ENCODE results near the gene TXK.

DNA sequence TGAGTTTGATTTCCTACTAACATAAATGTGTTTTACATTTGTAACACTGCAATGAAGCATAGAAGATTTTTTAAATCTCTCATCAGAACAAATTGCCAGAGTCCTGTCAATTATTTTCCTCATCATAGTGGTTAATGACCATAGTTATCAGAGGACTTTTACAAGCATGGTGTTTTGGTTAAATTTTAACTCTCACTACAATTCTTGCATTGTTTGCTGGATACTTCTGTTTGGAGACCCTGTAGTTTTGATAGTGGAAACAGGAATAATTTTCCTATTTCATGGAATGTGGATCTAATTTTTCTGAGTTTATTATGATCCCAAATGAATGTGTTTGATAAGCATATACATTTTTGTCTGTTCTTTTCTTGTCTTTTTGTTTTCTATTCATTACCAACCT lies 100.6 kb downstream of the TXK start:
- TF ChIP-seq, protein P1, sequence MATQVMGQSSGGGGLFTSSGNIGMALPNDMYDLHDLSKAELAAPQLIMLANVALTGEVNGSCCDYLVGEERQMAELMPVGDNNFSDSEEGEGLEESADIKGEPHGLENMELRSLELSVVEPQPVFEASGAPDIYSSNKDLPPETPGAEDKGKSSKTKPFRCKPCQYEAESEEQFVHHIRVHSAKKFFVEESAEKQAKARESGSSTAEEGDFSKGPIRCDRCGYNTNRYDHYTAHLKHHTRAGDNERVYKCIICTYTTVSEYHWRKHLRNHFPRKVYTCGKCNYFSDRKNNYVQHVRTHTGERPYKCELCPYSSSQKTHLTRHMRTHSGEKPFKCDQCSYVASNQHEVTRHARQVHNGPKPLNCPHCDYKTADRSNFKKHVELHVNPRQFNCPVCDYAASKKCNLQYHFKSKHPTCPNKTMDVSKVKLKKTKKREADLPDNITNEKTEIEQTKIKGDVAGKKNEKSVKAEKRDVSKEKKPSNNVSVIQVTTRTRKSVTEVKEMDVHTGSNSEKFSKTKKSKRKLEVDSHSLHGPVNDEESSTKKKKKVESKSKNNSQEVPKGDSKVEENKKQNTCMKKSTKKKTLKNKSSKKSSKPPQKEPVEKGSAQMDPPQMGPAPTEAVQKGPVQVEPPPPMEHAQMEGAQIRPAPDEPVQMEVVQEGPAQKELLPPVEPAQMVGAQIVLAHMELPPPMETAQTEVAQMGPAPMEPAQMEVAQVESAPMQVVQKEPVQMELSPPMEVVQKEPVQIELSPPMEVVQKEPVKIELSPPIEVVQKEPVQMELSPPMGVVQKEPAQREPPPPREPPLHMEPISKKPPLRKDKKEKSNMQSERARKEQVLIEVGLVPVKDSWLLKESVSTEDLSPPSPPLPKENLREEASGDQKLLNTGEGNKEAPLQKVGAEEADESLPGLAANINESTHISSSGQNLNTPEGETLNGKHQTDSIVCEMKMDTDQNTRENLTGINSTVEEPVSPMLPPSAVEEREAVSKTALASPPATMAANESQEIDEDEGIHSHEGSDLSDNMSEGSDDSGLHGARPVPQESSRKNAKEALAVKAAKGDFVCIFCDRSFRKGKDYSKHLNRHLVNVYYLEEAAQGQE (IDR thresholded peaks at IDR 0.05; ENCODE audit: insufficient read depth in 1 of 2, low read depth in 2 of 2, low read length in 2 of 2) = no peak
- no peak for TF ChIP-seq SIN3A (IDR thresholded peaks at IDR 0.05; ENCODE audit: borderline replicate concordance, insufficient read depth, low read length)

All from PFSK-1 (cell line).